ENCODE data around the gene NPPC.

DNA sequence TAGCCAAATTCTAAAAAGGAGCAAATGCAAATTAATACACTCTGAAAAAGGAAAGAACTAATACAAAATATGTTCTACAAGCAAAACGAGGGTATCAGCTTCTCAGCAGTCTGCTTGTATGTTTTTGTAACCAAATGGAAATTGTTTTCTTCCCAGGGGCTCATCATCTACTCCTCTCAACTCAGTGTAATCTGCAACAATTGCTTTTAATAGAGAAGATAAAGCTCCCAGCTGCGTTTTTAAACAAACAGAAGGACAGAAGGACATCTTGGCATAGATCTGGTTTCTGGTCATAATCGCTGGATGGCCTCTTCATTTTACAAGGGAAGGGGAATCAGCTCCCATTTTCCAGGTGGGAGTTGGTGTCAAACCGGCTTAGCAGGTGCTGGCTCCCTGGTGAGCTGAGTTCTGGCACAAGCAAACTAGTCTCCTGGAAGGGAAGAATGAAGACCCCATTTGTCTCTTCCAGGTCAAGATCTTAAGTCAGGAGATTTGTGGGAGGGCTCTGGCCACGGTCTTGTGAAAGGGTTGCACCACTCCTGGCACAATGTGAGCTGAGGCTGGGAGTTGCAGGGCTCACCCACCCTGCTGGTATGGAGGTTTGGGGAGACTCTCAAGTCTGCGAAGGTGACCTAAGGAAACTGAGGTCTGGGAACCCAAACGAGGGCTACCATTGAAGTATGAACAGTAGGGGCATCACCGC, 41.6 kb downstream of the NPPC start:
- TF ChIP-seq CTCF (conservative IDR thresholded peaks at IDR 0.05): no peak
- no peak for TF ChIP-seq ZFX (IDR thresholded peaks at IDR 0.05)

All from C4-2B (cell line).